ENCODE results near the gene MCF2L2. TPM values are rescaled to one million over a fixed set of nuclear protein-coding genes. Genes with fewer than 3 reads are reported as not detected.
A peak's percentile ranks its signal among the peaks of the same experiment; 100 is the strongest.

The MCF2L2 gene
- total and polyA plus RNA-seq, 11 donors: 0.12 to 1.4 (median 0.23) TPM; not detected in 1

- intact Hi-C loops (cut with DNase I): no loop called here
Observed at GRCh38 chr3:183284570-183284969, 143.8 kb downstream of the MCF2L2 start.

GRCh38 chr3:183283886-183284285 is 144.5 kb downstream of the MCF2L2 start:
- no peak overlapping the region for H3K27ac ChIP-seq
- WGBS, 4 donors: 82 to 92% (median 88%) methylated on average over 2 of the region's 2 CpGs

More at GRCh38 chr3:183284570-183284969, 143.8 kb downstream of the MCF2L2 start:
- Histone ChIP-seq H3K27me3 (no peaks in the 10 kb centered on the region), H3K9me3 (no peaks in the 10 kb centered on the region), H3K36me3 (no peaks in the 10 kb centered on the region), H3K4me3 (no peak overlapping the region), H3K27ac (peak overlapping the region in 2 of 12 donors; percentile 76 to 79), H3K4me1 (peaks cover 2 to 37% (median 13%) of the 10 kb centered on the region in 12 donors)
- DNase-seq (peak in 1 of 5 donors; percentile 30), ATAC-seq (no peak)
- WGBS, 4 donors: 73 to 87% (median 82%) methylated on average over 3 of the region's 3 CpGs
- TF ChIP-seq POLR2A (IDR thresholded peaks at IDR 0.05) (no peak), CTCF (IDR thresholded peaks at IDR 0.05) (no peak)

GRCh38 chr3:183281126-183281797 is 147.2 kb downstream of the MCF2L2 start:
- Histone ChIP-seq H3K27me3 (no peaks in the 10 kb centered on the region), H3K4me1 (peaks cover 2 to 20% (median 12%) of the 10 kb centered on the region in 12 donors), H3K9me3 (no peaks in the 10 kb centered on the region), H3K4me3 (no peak overlapping the region), H3K36me3 (no peaks in the 10 kb centered on the region), H3K27ac (no peak overlapping the region)
- intact Hi-C loops (cut with DNase I): no loop called here
- ATAC-seq: no peak
- 87 to 88% (median 87%) methylated on average over 8 of the region's 8 CpGs for WGBS, 4 donors
- no peak for TF ChIP-seq CTCF (IDR thresholded peaks at IDR 0.05)
- TF ChIP-seq POLR2A (IDR thresholded peaks at IDR 0.05): no peak
- DNase-seq: no peak

More at GRCh38 chr3:183283886-183284285, 144.5 kb downstream of the MCF2L2 start:
- H3K9me3 ChIP-seq: no peaks in the 10 kb centered on the region
- H3K4me3 ChIP-seq: no peak overlapping the region
- H3K27me3 ChIP-seq: no peaks in the 10 kb centered on the region
- TF ChIP-seq POLR2A (IDR thresholded peaks at IDR 0.05) (no peak), CTCF (IDR thresholded peaks at IDR 0.05) (no peak)
- H3K4me1 ChIP-seq: peaks cover 2 to 37% (median 13%) of the 10 kb centered on the region in 12 donors
- ATAC-seq: no peak
- intact Hi-C loops (cut with DNase I): no loop called here
- H3K36me3 ChIP-seq: no peaks in the 10 kb centered on the region
- DNase-seq: no peak

GRCh38 chr3:183279371-183279770 is 149.0 kb downstream of the MCF2L2 start:
- Histone ChIP-seq H3K4me1 (peaks cover 0 to 18% (median 0%) of the 10 kb centered on the region in 12 donors), H3K27me3 (no peaks in the 10 kb centered on the region), H3K4me3 (no peak overlapping the region), H3K36me3 (no peaks in the 10 kb centered on the region), H3K9me3 (no peaks in the 10 kb centered on the region), H3K27ac (no peak overlapping the region)
- ATAC-seq: no peak
- DNase-seq: no peak
- intact Hi-C loops (cut with DNase I): no loop called here
- WGBS, 4 donors: 78 to 90% (median 85%) methylated on average over 3 of the region's 3 CpGs
- TF ChIP-seq CTCF (IDR thresholded peaks at IDR 0.05) (no peak), POLR2A (IDR thresholded peaks at IDR 0.05) (no peak)
